Nephron progenitor cell (in vitro differentiated cells): Measurements from ENCODE around the gene ZNF25.

Experiments used
- DNase-seq: peaks from one replicate; pipeline ENCODE4 v3.0.0; 2021
- H3K27ac Mint-ChIP-seq: 2 replicates; pipeline ENCODE4 v1.8.0; 2021; ENCODE audit warnings: mild to moderate bottlenecking, moderate library complexity, mixed read lengths
- H3K27me3 Mint-ChIP-seq: 2 replicates; pipeline ENCODE4 v1.8.0; 2021; ENCODE audit warnings: mild to moderate bottlenecking, low read depth, mixed read lengths; ENCODE audit not compliant: poor library complexity
- H3K36me3 Mint-ChIP-seq: 2 replicates; pipeline ENCODE4 v1.8.0; 2021; ENCODE audit warnings: low read depth, mixed read lengths
- H3K4me1 Mint-ChIP-seq: 2 replicates; pipeline ENCODE4 v1.8.0; 2021; ENCODE audit warnings: mixed read lengths
- H3K4me3 Mint-ChIP-seq: 2 replicates; pipeline ENCODE4 v1.8.0; 2021; ENCODE audit warnings: mild to moderate bottlenecking, moderate library complexity, mixed read lengths
- H3K9me3 Mint-ChIP-seq: 2 replicates; pipeline ENCODE4 v1.8.0; 2021; ENCODE audit warnings: mild to moderate bottlenecking, moderate library complexity, mixed read lengths
- CTCF ChIP-seq: fragments of 200-600 bp; sonication (generic); IDR thresholded peaks from 2 replicates; pipeline ENCODE4 v1.5.0; 2021; ENCODE audit warnings: antibody characterized with exemption

The ZNF25 gene

DNA sequence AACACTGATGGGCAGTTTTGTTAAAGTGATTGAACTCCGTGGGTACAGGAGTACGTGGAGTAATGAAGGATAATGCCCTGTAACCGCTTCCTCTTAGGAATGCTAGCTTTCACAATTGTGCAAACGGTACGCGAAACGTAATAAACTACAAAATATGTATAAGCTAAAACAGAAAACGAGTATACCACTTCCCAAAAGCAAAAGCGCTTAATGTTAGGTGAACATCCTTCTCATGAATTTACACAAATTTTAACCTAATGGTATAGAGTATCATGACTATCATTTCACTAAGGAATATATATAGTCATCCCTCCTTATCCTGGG lies 395 bp upstream of the ZNF25 start:
- peaks cover 23% of the 10 kb centered on the region for H3K36me3 Mint-ChIP-seq
- H3K9me3 Mint-ChIP-seq: peaks cover 32% of the 10 kb centered on the region
- H3K27ac Mint-ChIP-seq: peak overlapping the region; percentile 83
- H3K27me3 Mint-ChIP-seq: peaks cover 4% of the 10 kb centered on the region
- peaks cover 12% of the 10 kb centered on the region for H3K4me1 Mint-ChIP-seq
- peak; percentile 9 for TF ChIP-seq CTCF
- DNase-seq: no peak
- H3K4me3 Mint-ChIP-seq: peak overlapping the region; percentile 90

- no peak for DNase-seq
- Mint-ChIP-seq H3K4me3 (peak overlapping the region; percentile 90), H3K4me1 (peaks cover 12% of the 10 kb centered on the region), H3K27ac (peak overlapping the region; percentile 96), H3K27me3 (peaks cover 4% of the 10 kb centered on the region), H3K36me3 (peaks cover 32% of the 10 kb centered on the region), H3K9me3 (peaks cover 41% of the 10 kb centered on the region)
- TF ChIP-seq CTCF: no peak
Measured at GRCh38 chr10:37975401-37975991, 951 bp downstream of the ZNF25 start.

DNA sequence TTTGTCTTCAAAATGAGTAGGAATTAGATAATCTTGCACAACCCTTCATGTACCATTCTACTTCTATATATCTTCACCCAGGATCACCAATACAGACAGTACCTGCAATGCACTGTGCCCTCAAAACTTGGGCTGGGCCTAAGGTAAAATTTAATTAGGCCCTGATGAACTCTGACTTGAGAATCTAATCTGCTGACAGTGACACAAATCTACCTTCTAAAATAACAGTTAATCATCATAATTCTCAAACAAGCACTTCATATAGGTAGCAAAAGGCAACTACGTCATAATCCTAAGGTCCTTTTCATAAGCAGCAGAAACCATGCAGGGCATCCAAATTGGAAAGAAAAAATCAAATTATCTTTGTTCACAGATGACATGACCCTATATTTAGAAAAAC lies 4.1 kb downstream of the ZNF25 start:
- Mint-ChIP-seq H3K36me3 (peaks cover 58% of the 10 kb centered on the region), H3K27me3 (peaks cover 4% of the 10 kb centered on the region)

DNA sequence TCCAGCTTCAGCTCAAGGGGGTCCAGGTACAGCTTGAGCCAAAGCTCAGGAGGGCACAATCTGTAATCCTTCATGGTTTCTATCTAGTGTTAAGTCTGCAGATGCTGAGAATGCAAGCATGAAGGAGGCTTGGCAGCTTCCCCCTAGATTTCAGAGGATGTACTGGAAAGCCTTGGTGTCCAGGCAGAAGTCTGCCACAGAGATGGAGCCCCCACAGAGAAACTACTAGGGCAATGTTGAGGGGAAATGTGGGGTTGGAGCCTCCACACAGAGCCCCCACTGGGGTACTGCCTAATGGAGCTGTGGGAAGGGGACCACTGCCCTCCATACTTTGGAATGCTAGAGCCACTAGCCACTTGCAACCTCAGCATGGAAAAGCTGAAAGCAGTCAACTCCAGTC lies 11.4 kb downstream of the ZNF25 start:
- no peaks in the 10 kb centered on the region for H3K27me3 Mint-ChIP-seq
- no peak overlapping the region for H3K27ac Mint-ChIP-seq
- DNase-seq: no peak
- no peak overlapping the region for H3K4me3 Mint-ChIP-seq
- H3K4me1 Mint-ChIP-seq: no peaks in the 10 kb centered on the region
- H3K36me3 Mint-ChIP-seq: peaks cover 52% of the 10 kb centered on the region
- TF ChIP-seq CTCF: no peak
- peaks cover 86% of the 10 kb centered on the region for H3K9me3 Mint-ChIP-seq

More for the DNA sequence above, 4.1 kb downstream of the ZNF25 start:
- no peak overlapping the region for H3K4me3 Mint-ChIP-seq
- TF ChIP-seq CTCF: no peak
- peaks cover 12% of the 10 kb centered on the region for H3K4me1 Mint-ChIP-seq
- peaks cover 68% of the 10 kb centered on the region for H3K9me3 Mint-ChIP-seq
- DNase-seq: no peak
- no peak overlapping the region for H3K27ac Mint-ChIP-seq

GRCh38 chr10:37960591-37961137 lies 15.8 kb downstream of the ZNF25 start:
- no peak overlapping the region for H3K27ac Mint-ChIP-seq
- no peaks in the 10 kb centered on the region for H3K27me3 Mint-ChIP-seq
- peaks cover 51% of the 10 kb centered on the region for H3K36me3 Mint-ChIP-seq
- TF ChIP-seq CTCF: no peak
- H3K9me3 Mint-ChIP-seq: peaks cover 91% of the 10 kb centered on the region
- H3K4me1 Mint-ChIP-seq: no peaks in the 10 kb centered on the region
- no peak overlapping the region for H3K4me3 Mint-ChIP-seq
- DNase-seq: no peak

DNA sequence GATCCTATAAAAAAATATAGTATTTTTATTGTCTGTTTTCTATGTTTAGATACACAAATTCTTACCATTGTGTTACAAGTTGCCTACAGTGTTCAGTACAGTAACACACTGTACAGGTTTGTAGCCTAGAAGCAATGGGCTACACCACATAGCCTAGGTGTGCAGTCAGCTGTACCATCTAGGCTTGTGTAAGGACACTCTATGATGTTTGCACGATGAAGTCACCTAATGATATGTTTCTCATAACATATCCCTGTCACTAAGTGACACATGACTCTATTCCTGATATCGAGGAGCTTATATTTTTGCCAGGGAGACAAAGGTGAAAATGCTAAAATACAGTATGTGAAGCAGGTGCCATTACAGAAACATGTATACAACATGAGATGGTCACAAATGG lies 18.6 kb downstream of the ZNF25 start:
- H3K27me3 Mint-ChIP-seq: no peaks in the 10 kb centered on the region
- no peak overlapping the region for H3K27ac Mint-ChIP-seq
- no peak for TF ChIP-seq CTCF
- no peak overlapping the region for H3K4me3 Mint-ChIP-seq
- H3K9me3 Mint-ChIP-seq: peaks cover 91% of the 10 kb centered on the region
- no peaks in the 10 kb centered on the region for H3K4me1 Mint-ChIP-seq
- no peak for DNase-seq
- H3K36me3 Mint-ChIP-seq: peaks cover 72% of the 10 kb centered on the region
